Measurements from ENCODE around the gene GRAP2. TPM values are rescaled to one million over a fixed set of nuclear protein-coding genes. Genes with fewer than 3 reads are reported as not detected.

GRAP2 gene
- total RNA-seq, 1 experiment from 2014 or later = 0.42 TPM

- intact Hi-C loops (cut with micrococcal nuclease) = no loop called here
- CTCF ChIA-PET = interaction anchor here (1.2 kb wide), 1 partner anchor 26 kb away, joined by 3 read pairs; no protein-coding TSS in a partner anchor
Measured at GRCh38 chr22:40010746-40011145, 109.9 kb downstream of the GRAP2 start.

More at GRCh38 chr22:40010746-40011145, 109.9 kb downstream of the GRAP2 start:
- Histone ChIP-seq H3K4me1 (ENCODE audit: control insufficient read depth in 1 of 2, insufficient read depth in 2 of 2, low read length in 2 of 2) (no peaks in the 10 kb centered on the region; a peak in 1 of 4 replicates), H3K36me3 (ENCODE audit: control insufficient read depth in 1 of 2, insufficient read depth in 2 of 2, low read length in 2 of 2) (no peaks in the 10 kb centered on the region), H3K9me3 (ENCODE audit: control insufficient read depth in 1 of 2, insufficient read depth in 1 of 2, low read depth in 1 of 2, low read length in 2 of 2) (no peaks in the 10 kb centered on the region), H4K20me1 (ENCODE audit: insufficient read depth) (no peaks in the 10 kb centered on the region), H3K4me2 (ENCODE audit: low read length) (no peak overlapping the region), H3K79me2 (ENCODE audit: insufficient read depth, low read length) (peaks cover 38% of the 10 kb centered on the region), H3K27ac (ENCODE audit: low read depth, low read length) (no peak overlapping the region), H3K9ac (ENCODE audit: low read length) (no peak overlapping the region), H3K27me3 (ENCODE audit: insufficient read depth, low read length) (no peaks in the 10 kb centered on the region), H2AFZ (ENCODE audit: low read depth, low read length, poor library complexity, severe bottlenecking) (no peak overlapping the region), H3K9me2 (ENCODE audit: insufficient read depth) (no peaks in the 10 kb centered on the region), H3K4me3 (replicated peaks in 1 of 2; ENCODE audit: low read depth in 1 of 2, low read length in 2 of 2) (no peak overlapping the region)
- DNase-seq (ENCODE audit: low read depth, low spot score) (no peak), ATAC-seq (no peak)
- ChIA-PET POLR2A (no interaction called here), RAD21 (ENCODE audit: low non-redundant PET in 1 of 2, low total read pairs in 2 of 2, uncharacterized antibody in 2 of 2, unreplicated experiment in 2 of 2) (no interaction called here)
- BruUV-seq (replicated peaks) = no TSS peak
- TF ChIP-seq ELF1 (IDR thresholded peaks at IDR 0.05; ENCODE audit: borderline replicate concordance, low read depth) = no peak
- TF ChIP-seq, protein P1, sequence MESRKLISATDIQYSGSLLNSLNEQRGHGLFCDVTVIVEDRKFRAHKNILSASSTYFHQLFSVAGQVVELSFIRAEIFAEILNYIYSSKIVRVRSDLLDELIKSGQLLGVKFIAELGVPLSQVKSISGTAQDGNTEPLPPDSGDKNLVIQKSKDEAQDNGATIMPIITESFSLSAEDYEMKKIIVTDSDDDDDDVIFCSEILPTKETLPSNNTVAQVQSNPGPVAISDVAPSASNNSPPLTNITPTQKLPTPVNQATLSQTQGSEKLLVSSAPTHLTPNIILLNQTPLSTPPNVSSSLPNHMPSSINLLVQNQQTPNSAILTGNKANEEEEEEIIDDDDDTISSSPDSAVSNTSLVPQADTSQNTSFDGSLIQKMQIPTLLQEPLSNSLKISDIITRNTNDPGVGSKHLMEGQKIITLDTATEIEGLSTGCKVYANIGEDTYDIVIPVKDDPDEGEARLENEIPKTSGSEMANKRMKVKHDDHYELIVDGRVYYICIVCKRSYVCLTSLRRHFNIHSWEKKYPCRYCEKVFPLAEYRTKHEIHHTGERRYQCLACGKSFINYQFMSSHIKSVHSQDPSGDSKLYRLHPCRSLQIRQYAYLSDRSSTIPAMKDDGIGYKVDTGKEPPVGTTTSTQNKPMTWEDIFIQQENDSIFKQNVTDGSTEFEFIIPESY (IDR thresholded peaks at IDR 0.05; ENCODE audit: extremely low read depth, insufficient replicate concordance, low read length) = no peak
- TF ChIP-seq FOSL1 (IDR thresholded peaks at IDR 0.05; ENCODE audit: low read depth) = no peak
- no peak for TF ChIP-seq ZNF274 (IDR thresholded peaks at IDR 0.05; ENCODE audit: low read depth, low read length)
- TF ChIP-seq TCF7L2 (IDR thresholded peaks at IDR 0.05; ENCODE audit: borderline replicate concordance, extremely low read depth, insufficient read depth, insufficient read length) = no peak
- no peak for TF ChIP-seq RAD21 (IDR thresholded peaks at IDR 0.05; ENCODE audit: low read depth)
- no peak for TF ChIP-seq SP1 (IDR thresholded peaks at IDR 0.05; ENCODE audit: low read depth)
- TF ChIP-seq ZFX (IDR thresholded peaks at IDR 0.05) = no peak
- TF ChIP-seq CBX3 (IDR thresholded peaks at IDR 0.05; ENCODE audit: low read depth) = no peak
- TF ChIP-seq EZH2 (IDR thresholded peaks at IDR 0.05) = no peak
- TF ChIP-seq SRF (IDR thresholded peaks at IDR 0.05; ENCODE audit: low read depth) = no peak
- no peak for TF ChIP-seq JUND (IDR thresholded peaks at IDR 0.05)
- TF ChIP-seq POLR2A (IDR thresholded peaks at IDR 0.05; ENCODE audit: borderline replicate concordance, extremely low read depth, insufficient read depth, insufficient read length) = no peak
- TF ChIP-seq, protein P2, sequence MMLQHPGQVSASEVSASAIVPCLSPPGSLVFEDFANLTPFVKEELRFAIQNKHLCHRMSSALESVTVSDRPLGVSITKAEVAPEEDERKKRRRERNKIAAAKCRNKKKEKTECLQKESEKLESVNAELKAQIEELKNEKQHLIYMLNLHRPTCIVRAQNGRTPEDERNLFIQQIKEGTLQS (IDR thresholded peaks at IDR 0.05) = no peak
- TF ChIP-seq MAX (IDR thresholded peaks at IDR 0.05) = no peak
- no peak for TF ChIP-seq CEBPB (IDR thresholded peaks at IDR 0.05; ENCODE audit: low read depth)
- no peak for TF ChIP-seq POLR2AphosphoS5 (IDR thresholded peaks at IDR 0.05; ENCODE audit: low read depth, low read length)
- TF ChIP-seq, protein P3, sequence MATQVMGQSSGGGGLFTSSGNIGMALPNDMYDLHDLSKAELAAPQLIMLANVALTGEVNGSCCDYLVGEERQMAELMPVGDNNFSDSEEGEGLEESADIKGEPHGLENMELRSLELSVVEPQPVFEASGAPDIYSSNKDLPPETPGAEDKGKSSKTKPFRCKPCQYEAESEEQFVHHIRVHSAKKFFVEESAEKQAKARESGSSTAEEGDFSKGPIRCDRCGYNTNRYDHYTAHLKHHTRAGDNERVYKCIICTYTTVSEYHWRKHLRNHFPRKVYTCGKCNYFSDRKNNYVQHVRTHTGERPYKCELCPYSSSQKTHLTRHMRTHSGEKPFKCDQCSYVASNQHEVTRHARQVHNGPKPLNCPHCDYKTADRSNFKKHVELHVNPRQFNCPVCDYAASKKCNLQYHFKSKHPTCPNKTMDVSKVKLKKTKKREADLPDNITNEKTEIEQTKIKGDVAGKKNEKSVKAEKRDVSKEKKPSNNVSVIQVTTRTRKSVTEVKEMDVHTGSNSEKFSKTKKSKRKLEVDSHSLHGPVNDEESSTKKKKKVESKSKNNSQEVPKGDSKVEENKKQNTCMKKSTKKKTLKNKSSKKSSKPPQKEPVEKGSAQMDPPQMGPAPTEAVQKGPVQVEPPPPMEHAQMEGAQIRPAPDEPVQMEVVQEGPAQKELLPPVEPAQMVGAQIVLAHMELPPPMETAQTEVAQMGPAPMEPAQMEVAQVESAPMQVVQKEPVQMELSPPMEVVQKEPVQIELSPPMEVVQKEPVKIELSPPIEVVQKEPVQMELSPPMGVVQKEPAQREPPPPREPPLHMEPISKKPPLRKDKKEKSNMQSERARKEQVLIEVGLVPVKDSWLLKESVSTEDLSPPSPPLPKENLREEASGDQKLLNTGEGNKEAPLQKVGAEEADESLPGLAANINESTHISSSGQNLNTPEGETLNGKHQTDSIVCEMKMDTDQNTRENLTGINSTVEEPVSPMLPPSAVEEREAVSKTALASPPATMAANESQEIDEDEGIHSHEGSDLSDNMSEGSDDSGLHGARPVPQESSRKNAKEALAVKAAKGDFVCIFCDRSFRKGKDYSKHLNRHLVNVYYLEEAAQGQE (IDR thresholded peaks at IDR 0.05; ENCODE audit: low read depth) = no peak
- TF ChIP-seq CTCF (IDR thresholded peaks at IDR 0.05 in 2 of 3, conservative IDR thresholded peaks at IDR 0.05 in 1 of 3; ENCODE audit: borderline replicate concordance in 1 of 3, insufficient read depth in 1 of 3, low read depth in 2 of 3, low read length in 2 of 3) = no peak
- no peak for TF ChIP-seq EZH2phosphoT487 (IDR thresholded peaks at IDR 0.05; ENCODE audit: borderline replicate concordance)
